Activated T-helper 1 cell treated with anti-CD3 and anti-CD28 coated beads, Interleukin-12 subunit alpha, Interleukin-12 subunit beta, Interleukin-2, Interleukin-4 antibody, amounts not matched to agents 30 ng/mL and 10 ng/mL and 1 ng/mL, durations not matched to agents 14 hours and 24 hours and 36 hours (primary cell): ENCODE data around the gene ZBTB20. TPM values are rescaled to one million over a fixed set of nuclear protein-coding genes. Genes with fewer than 3 reads are reported as not detected.

ENCODE experiments used
- DNase-seq: peaks from one replicate; pipeline ENCODE4 v3.0.0; 2021; ENCODE audit warnings: low spot score
- H3K27ac Mint-ChIP-seq: one replicate; pipeline ENCODE4 v1.8.0; 2021; ENCODE audit warnings: mild to moderate bottlenecking, mixed read lengths
- H3K27me3 Mint-ChIP-seq: one replicate; pipeline ENCODE4 v1.8.0; 2022; ENCODE audit warnings: mild to moderate bottlenecking, moderate library complexity, mixed read lengths; ENCODE audit not compliant: insufficient read depth
- H3K36me3 Mint-ChIP-seq: one replicate; pipeline ENCODE4 v1.8.0; 2021; ENCODE audit warnings: low read depth, mixed read lengths
- H3K4me1 Mint-ChIP-seq: one replicate; pipeline ENCODE4 v1.8.0; 2021; ENCODE audit warnings: low read depth, mixed read lengths
- H3K4me3 Mint-ChIP-seq: one replicate; pipeline ENCODE4 v1.8.0; 2021; ENCODE audit warnings: mild to moderate bottlenecking, moderate library complexity, mixed read lengths
- H3K9me3 Mint-ChIP-seq: one replicate; pipeline ENCODE4 v1.8.0; 2021; ENCODE audit warnings: mixed read lengths
- intact Hi-C: fragments of 100-400 bp; cut with micrococcal nuclease; formaldehyde crosslinking; loops from one replicate; pipeline ENCODE4 v1.15.1; 2024
- total RNA-seq: library from RNA; stranded (reverse); gene quantifications from 2 replicates; pipeline ENCODE4 v1.2.3, GENCODE V29; 2022

Gene ZBTB20
- total RNA-seq, 1 donor from 2014 or later = 4.1 TPM

- intact Hi-C loops = no loop called here
- Mint-ChIP-seq H3K27me3 (no peaks in the 10 kb centered on the region), H3K36me3 (no peaks in the 10 kb centered on the region), H3K4me3 (no peak overlapping the region), H3K27ac (no peak overlapping the region), H3K4me1 (no peaks in the 10 kb centered on the region), H3K9me3 (no peaks in the 10 kb centered on the region)
- no peak for DNase-seq
Measured at GRCh38 chr3:114962189-114962588, 184.9 kb downstream of the ZBTB20 start.

- Mint-ChIP-seq H3K4me1 (no peaks in the 10 kb centered on the region), H3K9me3 (peaks cover under 1% of the 10 kb centered on the region), H3K27ac (no peak overlapping the region), H3K36me3 (no peaks in the 10 kb centered on the region), H3K4me3 (no peak overlapping the region), H3K27me3 (no peaks in the 10 kb centered on the region)
- intact Hi-C loops = no loop called here
- DNase-seq = no peak
Measured at GRCh38 chr3:114958930-114959329, 188.2 kb downstream of the ZBTB20 start.

- peaks cover 17% of the 10 kb centered on the region for H3K9me3 Mint-ChIP-seq
- no peak overlapping the region for H3K27ac Mint-ChIP-seq
- H3K36me3 Mint-ChIP-seq = no peaks in the 10 kb centered on the region
- intact Hi-C loops = no loop called here
- no peaks in the 10 kb centered on the region for H3K4me1 Mint-ChIP-seq
- no peaks in the 10 kb centered on the region for H3K27me3 Mint-ChIP-seq
- no peak for DNase-seq
- H3K4me3 Mint-ChIP-seq = no peak overlapping the region
Measured at GRCh38 chr3:114953800-114954199, 193.3 kb downstream of the ZBTB20 start.

GRCh38 chr3:114953215-114953799, 193.8 kb downstream of the ZBTB20 start:
- Mint-ChIP-seq H3K27ac (no peak overlapping the region), H3K4me1 (no peaks in the 10 kb centered on the region), H3K9me3 (peaks cover 17% of the 10 kb centered on the region), H3K36me3 (no peaks in the 10 kb centered on the region), H3K4me3 (no peak overlapping the region), H3K27me3 (no peaks in the 10 kb centered on the region)
- DNase-seq = no peak
- intact Hi-C loops = no loop called here

GRCh38 chr3:114942773-114943172, 204.3 kb downstream of the ZBTB20 start:
- H3K27ac Mint-ChIP-seq = no peak overlapping the region
- intact Hi-C loops = no loop called here
- no peak for DNase-seq
- no peak overlapping the region for H3K4me3 Mint-ChIP-seq
- H3K9me3 Mint-ChIP-seq = no peaks in the 10 kb centered on the region
- no peaks in the 10 kb centered on the region for H3K4me1 Mint-ChIP-seq
- H3K36me3 Mint-ChIP-seq = no peaks in the 10 kb centered on the region
- H3K27me3 Mint-ChIP-seq = no peaks in the 10 kb centered on the region

- H3K27me3 Mint-ChIP-seq = no peaks in the 10 kb centered on the region
- no peak overlapping the region for H3K4me3 Mint-ChIP-seq
- no peaks in the 10 kb centered on the region for H3K36me3 Mint-ChIP-seq
- H3K4me1 Mint-ChIP-seq = no peaks in the 10 kb centered on the region
- H3K9me3 Mint-ChIP-seq = no peaks in the 10 kb centered on the region
- no peak for DNase-seq
- intact Hi-C loops = no loop called here
- H3K27ac Mint-ChIP-seq = no peak overlapping the region
Measured at GRCh38 chr3:114941626-114942309, 205.3 kb downstream of the ZBTB20 start.

- H3K27me3 Mint-ChIP-seq = no peaks in the 10 kb centered on the region
- no peak overlapping the region for H3K4me3 Mint-ChIP-seq
- no peaks in the 10 kb centered on the region for H3K9me3 Mint-ChIP-seq
- intact Hi-C loops = no loop called here
- no peak for DNase-seq
- no peaks in the 10 kb centered on the region for H3K36me3 Mint-ChIP-seq
- no peaks in the 10 kb centered on the region for H3K4me1 Mint-ChIP-seq
- H3K27ac Mint-ChIP-seq = no peak overlapping the region
Measured at GRCh38 chr3:114939920-114940319, 207.2 kb downstream of the ZBTB20 start.

GRCh38 chr3:114933407-114933806, 213.7 kb downstream of the ZBTB20 start:
- H3K4me1 Mint-ChIP-seq = no peaks in the 10 kb centered on the region
- DNase-seq = no peak
- no peak overlapping the region for H3K4me3 Mint-ChIP-seq
- intact Hi-C loops = no loop called here
- no peaks in the 10 kb centered on the region for H3K36me3 Mint-ChIP-seq
- H3K27ac Mint-ChIP-seq = no peak overlapping the region
- H3K27me3 Mint-ChIP-seq = no peaks in the 10 kb centered on the region
- H3K9me3 Mint-ChIP-seq = peaks cover 3% of the 10 kb centered on the region

GRCh38 chr3:114929971-114930732, 216.9 kb downstream of the ZBTB20 start:
- Mint-ChIP-seq H3K4me3 (no peak overlapping the region), H3K27me3 (no peaks in the 10 kb centered on the region), H3K27ac (no peak overlapping the region), H3K36me3 (no peaks in the 10 kb centered on the region), H3K9me3 (peaks cover 3% of the 10 kb centered on the region), H3K4me1 (no peaks in the 10 kb centered on the region)
- DNase-seq = no peak
- intact Hi-C loops = no loop called here

- intact Hi-C loops = no loop called here
- no peaks in the 10 kb centered on the region for H3K36me3 Mint-ChIP-seq
- H3K27me3 Mint-ChIP-seq = no peaks in the 10 kb centered on the region
- no peak overlapping the region for H3K27ac Mint-ChIP-seq
- no peak overlapping the region for H3K4me3 Mint-ChIP-seq
- peaks cover 3% of the 10 kb centered on the region for H3K9me3 Mint-ChIP-seq
- H3K4me1 Mint-ChIP-seq = no peaks in the 10 kb centered on the region
- no peak for DNase-seq
Measured at GRCh38 chr3:114928989-114929640, 218.0 kb downstream of the ZBTB20 start.

- Mint-ChIP-seq H3K36me3 (no peaks in the 10 kb centered on the region), H3K27me3 (no peaks in the 10 kb centered on the region), H3K27ac (no peak overlapping the region), H3K4me1 (no peaks in the 10 kb centered on the region), H3K9me3 (no peaks in the 10 kb centered on the region), H3K4me3 (no peak overlapping the region)
- intact Hi-C loops = no loop called here
- DNase-seq = no peak
Measured at GRCh38 chr3:114904633-114905032, 242.5 kb downstream of the ZBTB20 start.

- intact Hi-C loops = no loop called here
- Mint-ChIP-seq H3K4me3 (no peak overlapping the region), H3K9me3 (no peaks in the 10 kb centered on the region), H3K27ac (no peak overlapping the region), H3K36me3 (no peaks in the 10 kb centered on the region), H3K4me1 (no peaks in the 10 kb centered on the region), H3K27me3 (no peaks in the 10 kb centered on the region)
- no peak for DNase-seq
Measured at GRCh38 chr3:114903213-114903612, 243.9 kb downstream of the ZBTB20 start.

- no peaks in the 10 kb centered on the region for H3K9me3 Mint-ChIP-seq
- intact Hi-C loops = no loop called here
Measured at GRCh38 chr3:114902691-114903101, 244.4 kb downstream of the ZBTB20 start.

More at GRCh38 chr3:114902691-114903101, 244.4 kb downstream of the ZBTB20 start:
- Mint-ChIP-seq H3K4me1 (no peaks in the 10 kb centered on the region), H3K36me3 (no peaks in the 10 kb centered on the region), H3K27me3 (no peaks in the 10 kb centered on the region), H3K27ac (no peak overlapping the region), H3K4me3 (no peak overlapping the region)
- DNase-seq = no peak
